ENCODE data around the gene GABRB3.

GABRB3 gene

GRCh38 chr15:26641144-26641543, 131.7 kb downstream of the GABRB3 start:
- H3K4me2 ChIP-seq (ENCODE audit: low read length): no peak overlapping the region
- no peak for TF ChIP-seq CTCF (IDR thresholded peaks at IDR 0.05)
- H3K27ac ChIP-seq: no peak overlapping the region
- peaks cover 3% of the 10 kb centered on the region for H3K79me2 ChIP-seq
- H3K9ac ChIP-seq: no peak overlapping the region
- no peaks in the 10 kb centered on the region for H3K4me1 ChIP-seq
- H2AFZ ChIP-seq: no peak overlapping the region
- H3K9me3 ChIP-seq (ENCODE audit: control insufficient read depth, low read length): no peaks in the 10 kb centered on the region
- H3K27me3 ChIP-seq (ENCODE audit: control insufficient read depth, insufficient read depth, low read length): no peaks in the 10 kb centered on the region
- no peaks in the 10 kb centered on the region for H3K36me3 ChIP-seq (ENCODE audit: control insufficient read depth, insufficient read depth, low read length)
- no peak overlapping the region for H3K4me3 ChIP-seq (ENCODE audit: low read depth, low read length)

GRCh38 chr15:26640601-26641000, 132.3 kb downstream of the GABRB3 start:
- Histone ChIP-seq H3K9ac (no peak overlapping the region), H3K36me3 (ENCODE audit: control insufficient read depth, insufficient read depth, low read length) (no peaks in the 10 kb centered on the region), H3K27me3 (ENCODE audit: control insufficient read depth, insufficient read depth, low read length) (no peaks in the 10 kb centered on the region), H3K79me2 (peaks cover 3% of the 10 kb centered on the region), H3K4me1 (no peaks in the 10 kb centered on the region), H3K4me3 (ENCODE audit: low read depth, low read length) (no peak overlapping the region), H3K4me2 (ENCODE audit: low read length) (no peak overlapping the region), H3K27ac (no peak overlapping the region), H2AFZ (no peak overlapping the region), H3K9me3 (ENCODE audit: control insufficient read depth, low read length) (no peaks in the 10 kb centered on the region)
- TF ChIP-seq CTCF (IDR thresholded peaks at IDR 0.05): no peak

- TF ChIP-seq CTCF (IDR thresholded peaks at IDR 0.05): no peak
- H2AFZ ChIP-seq: no peak overlapping the region
- H3K79me2 ChIP-seq: no peaks in the 10 kb centered on the region
- no peak overlapping the region for H3K4me3 ChIP-seq (ENCODE audit: low read depth, low read length)
- no peaks in the 10 kb centered on the region for H3K36me3 ChIP-seq (ENCODE audit: control insufficient read depth, insufficient read depth, low read length)
- H3K27me3 ChIP-seq (ENCODE audit: control insufficient read depth, insufficient read depth, low read length): no peaks in the 10 kb centered on the region
- no peak overlapping the region for H3K27ac ChIP-seq
- no peaks in the 10 kb centered on the region for H3K4me1 ChIP-seq
- H3K4me2 ChIP-seq (ENCODE audit: low read length): no peak overlapping the region
- no peak overlapping the region for H3K9ac ChIP-seq
- no peaks in the 10 kb centered on the region for H3K9me3 ChIP-seq (ENCODE audit: control insufficient read depth, low read length)
Measured at GRCh38 chr15:26639966-26640365, 132.9 kb downstream of the GABRB3 start.

- no peaks in the 10 kb centered on the region for H3K36me3 ChIP-seq (ENCODE audit: control insufficient read depth, insufficient read depth, low read length)
- no peak overlapping the region for H3K27ac ChIP-seq
- H3K4me3 ChIP-seq (ENCODE audit: low read depth, low read length): no peak overlapping the region
- no peaks in the 10 kb centered on the region for H3K79me2 ChIP-seq
- no peaks in the 10 kb centered on the region for H3K9me3 ChIP-seq (ENCODE audit: control insufficient read depth, low read length)
- no peaks in the 10 kb centered on the region for H3K27me3 ChIP-seq (ENCODE audit: control insufficient read depth, insufficient read depth, low read length)
- TF ChIP-seq CTCF (IDR thresholded peaks at IDR 0.05): no peak
- H2AFZ ChIP-seq: no peak overlapping the region
- H3K4me1 ChIP-seq: no peaks in the 10 kb centered on the region
- no peak overlapping the region for H3K4me2 ChIP-seq (ENCODE audit: low read length)
- no peak overlapping the region for H3K9ac ChIP-seq
Measured at GRCh38 chr15:26635614-26636013, 137.3 kb downstream of the GABRB3 start.

GRCh38 chr15:26635105-26635504, 137.8 kb downstream of the GABRB3 start:
- Histone ChIP-seq H3K4me1 (no peaks in the 10 kb centered on the region), H3K27me3 (ENCODE audit: control insufficient read depth, insufficient read depth, low read length) (no peaks in the 10 kb centered on the region), H3K4me2 (ENCODE audit: low read length) (no peak overlapping the region), H3K27ac (no peak overlapping the region), H3K79me2 (no peaks in the 10 kb centered on the region), H3K9ac (no peak overlapping the region), H2AFZ (no peak overlapping the region), H3K36me3 (ENCODE audit: control insufficient read depth, insufficient read depth, low read length) (no peaks in the 10 kb centered on the region), H3K9me3 (ENCODE audit: control insufficient read depth, low read length) (no peaks in the 10 kb centered on the region), H3K4me3 (ENCODE audit: low read depth, low read length) (no peak overlapping the region)
- TF ChIP-seq CTCF (IDR thresholded peaks at IDR 0.05): no peak
